SK-N-SH (cell line): ENCODE measurements around the gene CDC25A. TPM values are rescaled to one million over a fixed set of nuclear protein-coding genes. Genes with fewer than 3 reads are reported as not detected.

Experiments
- CTCF ChIA-PET: fragments of 300-600, 350-600 bp; formaldehyde crosslinking; extraction: SDS; loops from one replicate; lab custom pipeline; 2021; lab: Yijun Ruan, JAX
- POLR2A ChIA-PET: fragments of 350-600 bp; sonication (Branson Sonifier 250); formaldehyde crosslinking; extraction: SDS; loops from one replicate; lab custom pipeline; 2020; ENCODE audit warnings: antibody characterized with exemption, inconsistent platforms; lab: Yijun Ruan, JAX
- DNase-seq: peaks from one replicate; pipeline ENCODE4 v3.0.0; 2012
- H2AFZ ChIP-seq: fragments of 200-600 bp; sonication (generic); 2 replicates; pipeline ENCODE4 v1.8.1; 2016; ENCODE audit warnings: antibody characterized with exemption, mild to moderate bottlenecking, low read depth
- H3F3A ChIP-seq: fragments of 200-600 bp; sonication (generic); replicated peaks from 2 replicates; pipeline ENCODE3; 2016; ENCODE audit warnings: antibody characterized with exemption, mild to moderate bottlenecking; ENCODE audit not compliant: insufficient read depth
- H3K27ac ChIP-seq, 2 experiments: fragments of 200-500 bp in 1 of 2; fragments of 200-600 bp in 1 of 2; sonication (Bioruptor generic) in 1 of 2; sonication (generic), shearing (Covaris generic) in 1 of 2; 2 replicates each; pipeline versions ENCODE4 v1.5.1 to v1.6.1; 2014 to 2016; ENCODE audit warnings: low read depth in 2 of 2, inconsistent platforms in 1 of 2, low read length in 1 of 2, mild to moderate bottlenecking in 1 of 2, mixed read lengths in 1 of 2
- H3K27me3 ChIP-seq: fragments of 200-600 bp; sonication (generic), shearing (Covaris generic); 2 replicates; pipeline ENCODE4 v1.6.1; 2016; ENCODE audit warnings: mixed run types; ENCODE audit not compliant: insufficient read depth
- H3K36me3 ChIP-seq, 2 experiments: fragments of 200-500 bp in 1 of 2; fragments of 200-600 bp in 1 of 2; sonication (Bioruptor generic) in 1 of 2; sonication (generic) in 1 of 2; replicated peaks in 1 of 2; 2 replicates each; pipeline versions ENCODE3 to v1.5.1; 2014 to 2016; ENCODE audit warnings: low read length in 1 of 2, mild to moderate bottlenecking in 1 of 2; ENCODE audit not compliant: insufficient read depth in 2 of 2, control insufficient read depth in 1 of 2
- H3K4me1 ChIP-seq, 2 experiments: fragments of 200-500 bp in 1 of 2; fragments of 200-600 bp in 1 of 2; sonication (Bioruptor generic) in 1 of 2; sonication (generic), shearing (Covaris generic) in 1 of 2; 2 replicates each; pipeline versions ENCODE4 v1.5.1 to v1.6.1; 2014 to 2016; ENCODE audit warnings: low read depth in 1 of 2, low read length in 1 of 2, mixed run types in 1 of 2; ENCODE audit not compliant: insufficient read depth in 2 of 2, control insufficient read depth in 1 of 2
- H3K4me2 ChIP-seq: fragments of 200-600 bp; sonication (generic), shearing (Covaris generic); 2 replicates; pipeline ENCODE4 v1.6.1; 2017; ENCODE audit warnings: mixed run types
- H3K4me3 ChIP-seq, 2 experiments: fragments of 200-500 bp in 1 of 2; fragments of 200-600 bp in 1 of 2; sonication (Bioruptor generic) in 1 of 2; sonication (generic), shearing (Covaris generic) in 1 of 2; 2 replicates each; pipeline versions ENCODE4 v1.5.1 to v1.8.1; 2014 to 2016; ENCODE audit warnings: low read depth in 2 of 2, inconsistent platforms in 1 of 2, low read length in 1 of 2, mild to moderate bottlenecking in 1 of 2, mixed read lengths in 1 of 2, moderate library complexity in 1 of 2
- H3K79me2 ChIP-seq: fragments of 200-600 bp; sonication (generic); 2 replicates; pipeline ENCODE4 v1.8.1; 2017; ENCODE audit warnings: mild to moderate bottlenecking; ENCODE audit not compliant: insufficient read depth
- H3K9ac ChIP-seq: fragments of 200-600 bp; sonication (generic); 2 replicates; pipeline ENCODE4 v1.6.1; 2017; ENCODE audit warnings: mixed run types
- H3K9me2 ChIP-seq: fragments of 200-600 bp; sonication (generic); 2 replicates; pipeline ENCODE4 v1.6.1; 2017; ENCODE audit warnings: mixed run types
- H3K9me3 ChIP-seq: fragments of 200-600 bp; sonication (generic); 2 replicates; pipeline ENCODE4 v1.6.1; 2017; ENCODE audit warnings: mixed run types, mild to moderate bottlenecking, moderate library complexity
- H4K20me1 ChIP-seq: fragments of 200-600 bp; sonication (generic); 2 replicates; pipeline ENCODE4 v1.6.1; 2017; ENCODE audit warnings: mild to moderate bottlenecking, mixed run types; ENCODE audit not compliant: insufficient read depth
- CHD2 ChIP-seq: fragments of 150-350 bp; IDR thresholded peaks from 2 replicates; pipeline ENCODE4 v1.6.1; 2018; ENCODE audit warnings: low read length; ENCODE audit not compliant: partially characterized antibody
- CTCF ChIP-seq: fragments of 200-600 bp; sonication (generic); IDR thresholded peaks from 2 replicates; pipeline ENCODE4 v1.6.1; 2017; ENCODE audit warnings: antibody characterized with exemption, mild to moderate bottlenecking, moderate library complexity
- ELF1 ChIP-seq: IDR thresholded peaks from 2 replicates; pipeline ENCODE4 v1.4.0; 2012
- EZH2phosphoT487 ChIP-seq: fragments of 200-600 bp; sonication (generic); IDR thresholded peaks from 2 replicates; pipeline ENCODE4 v1.6.1; 2017; ENCODE audit warnings: low read depth, mixed run types, mild to moderate bottlenecking, antibody characterized with exemption, moderate library complexity, borderline replicate concordance
- FOXM1 ChIP-seq: IDR thresholded peaks from 2 replicates; pipeline ENCODE4 v1.4.0; 2012; ENCODE audit warnings: low read depth, mild to moderate bottlenecking
- GABPA ChIP-seq: IDR thresholded peaks from 2 replicates; pipeline ENCODE4 v1.4.0; 2012; ENCODE audit warnings: low read depth, mild to moderate bottlenecking
- JUND ChIP-seq: IDR thresholded peaks from 2 replicates; pipeline ENCODE4 v1.4.0; 2012
- MEF2A ChIP-seq: IDR thresholded peaks from 2 replicates; pipeline ENCODE4 v1.4.0; 2012; ENCODE audit warnings: low read depth, borderline replicate concordance
- NFIC ChIP-seq: IDR thresholded peaks from 2 replicates; pipeline ENCODE4 v1.4.0; 2012; ENCODE audit warnings: borderline replicate concordance
- NRF1 ChIP-seq: IDR thresholded peaks from 2 replicates; pipeline ENCODE4 v1.6.1; 2012; ENCODE audit warnings: low read depth, mild to moderate bottlenecking, low read length
- REST ChIP-seq: IDR thresholded peaks from 2 replicates; pipeline ENCODE4 v1.6.1; 2012; ENCODE audit warnings: mild to moderate bottlenecking, low read depth, low read length, moderate library complexity
- RXRA ChIP-seq: IDR thresholded peaks from 2 replicates; pipeline ENCODE4 v1.4.0; 2012; ENCODE audit warnings: low read depth, mild to moderate bottlenecking, borderline replicate concordance
- SIN3A ChIP-seq: IDR thresholded peaks from 2 replicates; pipeline ENCODE4 v1.6.1; 2012; ENCODE audit warnings: low read depth, mild to moderate bottlenecking, low read length, moderate library complexity, borderline replicate concordance
- SMC3 ChIP-seq: IDR thresholded peaks from 2 replicates; pipeline ENCODE4 v1.6.1; 2012; ENCODE audit warnings: low read depth, low read length, improper control_type of control experiment
- TAF1 ChIP-seq: IDR thresholded peaks from 2 replicates; pipeline ENCODE4 v1.6.1; 2012; ENCODE audit warnings: low read depth, mild to moderate bottlenecking, low read length, moderate library complexity, borderline replicate concordance
- TEAD4 ChIP-seq: IDR thresholded peaks from 2 replicates; pipeline ENCODE4 v1.4.0; 2012; ENCODE audit warnings: mild to moderate bottlenecking, borderline replicate concordance; ENCODE audit not compliant: insufficient read depth
- YY1 ChIP-seq: IDR thresholded peaks from 2 replicates; pipeline ENCODE4 v1.4.0; 2012; ENCODE audit warnings: low read depth, mild to moderate bottlenecking
- ZBTB33 ChIP-seq: IDR thresholded peaks from 2 replicates; pipeline ENCODE4 v1.4.0; 2012; ENCODE audit warnings: low read depth, borderline replicate concordance
- WGBS: methylation state at CpG from one replicate; pipeline ENCODE4 v1.1.6; 2017; ENCODE audit warnings: low lambda C conversion rate; 5-methylcytosine and 5-hydroxymethylcytosine counted together
- polyA plus RNA-seq, 3 experiments: library from polyadenylated mRNA; depleted of rRNA; stranded (reverse); fragments of >200 nt; gene quantifications; 2 replicates each; pipeline ENCODE4 v1.2.3, GENCODE V29; 2012
- TF ChIP-seq, protein P1 (sequence below): IDR thresholded peaks from 2 replicates; pipeline ENCODE4 v1.4.0; 2012; ENCODE audit warnings: low read depth

The CDC25A gene
- polyA plus RNA-seq, 1 of the 3 experiments (the other 2 are of a cell fraction), result 3.3 TPM

DNA sequence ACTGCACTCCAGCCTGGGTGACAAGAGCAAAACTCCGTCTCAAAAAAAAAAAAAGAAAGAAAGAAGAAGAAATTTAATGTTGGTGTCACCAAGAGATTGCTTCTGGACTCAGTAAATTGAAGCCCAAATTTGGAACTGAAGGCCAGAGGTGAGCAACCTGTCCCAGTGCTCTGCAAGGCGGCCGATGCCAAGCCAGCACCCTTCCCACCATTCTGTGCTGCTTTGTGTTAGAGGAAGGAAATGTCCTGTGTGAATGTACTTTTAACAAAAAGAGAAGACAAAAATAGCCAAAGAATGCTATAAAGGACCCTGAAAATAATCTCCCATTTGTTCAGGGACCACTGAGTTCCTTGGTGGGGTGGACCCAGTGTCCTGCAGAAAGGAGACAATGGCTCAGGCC, 44.6 kb downstream of the CDC25A start:
- Histone ChIP-seq H3K9me3 (no peaks in the 10 kb centered on the region), H4K20me1 (no peaks in the 10 kb centered on the region), H3K9ac (no peak overlapping the region), H3K27ac (no peak overlapping the region), H3K9me2 (no peaks in the 10 kb centered on the region), H2AFZ (no peak overlapping the region), H3K4me2 (no peak overlapping the region), H3K36me3 (no peaks in the 10 kb centered on the region), H3K79me2 (no peaks in the 10 kb centered on the region), H3F3A (no peaks in the 10 kb centered on the region), H3K27me3 (no peaks in the 10 kb centered on the region), H3K4me3 (no peak overlapping the region), H3K4me1 (peaks cover 0 to 2% of the 10 kb centered on the region in 2 experiments; a peak in 1 of 4 replicates)
- DNase-seq, result no peak
- ChIA-PET CTCF (interaction anchor here (6.9 kb wide), 1 partner anchor 8 kb away, joined by 36 read pairs; no protein-coding TSS in a partner anchor), POLR2A (no interaction called here)
- WGBS, result 98% methylated on average over 3 of the region's 3 CpGs
- no peak for TF ChIP-seq SMC3
- TF ChIP-seq NFIC, result no peak
- TF ChIP-seq GABPA, result no peak

GRCh38 chr3:48142316-48142870, 45.8 kb downstream of the CDC25A start:
- TF ChIP-seq MEF2A (no peak), SIN3A (no peak), FOXM1 (no peak), YY1 (no peak), NRF1 (no peak), TAF1 (no peak), RXRA (no peak), ZBTB33 (no peak), CHD2 (no peak), CTCF (no peak), TEAD4 (no peak), REST (no peak), JUND (no peak), EZH2phosphoT487 (no peak), ELF1 (no peak)
- TF ChIP-seq, protein P1, sequence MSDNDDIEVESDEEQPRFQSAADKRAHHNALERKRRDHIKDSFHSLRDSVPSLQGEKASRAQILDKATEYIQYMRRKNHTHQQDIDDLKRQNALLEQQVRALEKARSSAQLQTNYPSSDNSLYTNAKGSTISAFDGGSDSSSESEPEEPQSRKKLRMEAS, result no peak
- no peaks in the 10 kb centered on the region for H3K9me3 ChIP-seq
- H2AFZ ChIP-seq, result no peak overlapping the region
- WGBS, result 83% methylated on average over 10 of the region's 11 CpGs
- no peaks in the 10 kb centered on the region for H3F3A ChIP-seq
- no peaks in the 10 kb centered on the region for H4K20me1 ChIP-seq
- H3K4me1 ChIP-seq, result peaks cover 0 to 2% of the 10 kb centered on the region in 2 experiments; a peak in 1 of 4 replicates
- no peak for DNase-seq
- no peaks in the 10 kb centered on the region for H3K79me2 ChIP-seq
- no peaks in the 10 kb centered on the region for H3K27me3 ChIP-seq
- no peaks in the 10 kb centered on the region for H3K36me3 ChIP-seq
- POLR2A ChIA-PET, result no interaction called here
- H3K4me3 ChIP-seq, result no peak overlapping the region
- H3K27ac ChIP-seq, result no peak overlapping the region
- no peak overlapping the region for H3K9ac ChIP-seq
- CTCF ChIA-PET, result interaction anchor here (1.9 to 6.9 kb wide), 2 partner anchors 9 to 52 kb away, joined by 6 to 36 read pairs; no protein-coding TSS in a partner anchor
- no peaks in the 10 kb centered on the region for H3K9me2 ChIP-seq
- no peak overlapping the region for H3K4me2 ChIP-seq
